ENCODE data around the gene SH3TC1.

Gene SH3TC1

DNA sequence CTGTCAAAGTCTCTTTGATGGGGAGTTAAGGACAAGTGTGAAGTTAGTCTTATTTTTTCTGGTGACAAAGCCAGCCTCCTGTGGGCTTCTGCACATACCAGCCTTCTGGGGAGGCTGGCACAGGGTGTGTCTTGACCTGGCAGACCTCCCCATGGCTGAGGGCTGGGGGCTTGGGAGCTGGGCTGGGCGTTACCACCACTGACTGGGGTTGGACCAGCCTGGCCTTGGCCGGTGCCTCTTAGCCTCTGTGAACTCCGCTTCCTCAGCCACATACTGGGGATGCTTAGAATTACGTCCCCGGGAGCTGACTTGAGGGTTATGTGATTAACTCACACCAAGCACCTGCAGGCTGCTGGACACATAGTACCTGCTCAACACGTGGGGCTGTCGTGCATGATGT lies 14.0 kb downstream of the SH3TC1 start:
- DNase-seq (ENCODE audit: low spot score): no peak
- no peak for FAIRE-seq

- FAIRE-seq (no peak), DNase-seq (ENCODE audit: low spot score) (no peak)
Measured at GRCh38 chr4:8214136-8214535, 15.0 kb downstream of the SH3TC1 start.

- DNase-seq (ENCODE audit: low spot score): peak; percentile 27
- FAIRE-seq: no peak
Measured at GRCh38 chr4:8215001-8215427, 15.9 kb downstream of the SH3TC1 start.

DNA sequence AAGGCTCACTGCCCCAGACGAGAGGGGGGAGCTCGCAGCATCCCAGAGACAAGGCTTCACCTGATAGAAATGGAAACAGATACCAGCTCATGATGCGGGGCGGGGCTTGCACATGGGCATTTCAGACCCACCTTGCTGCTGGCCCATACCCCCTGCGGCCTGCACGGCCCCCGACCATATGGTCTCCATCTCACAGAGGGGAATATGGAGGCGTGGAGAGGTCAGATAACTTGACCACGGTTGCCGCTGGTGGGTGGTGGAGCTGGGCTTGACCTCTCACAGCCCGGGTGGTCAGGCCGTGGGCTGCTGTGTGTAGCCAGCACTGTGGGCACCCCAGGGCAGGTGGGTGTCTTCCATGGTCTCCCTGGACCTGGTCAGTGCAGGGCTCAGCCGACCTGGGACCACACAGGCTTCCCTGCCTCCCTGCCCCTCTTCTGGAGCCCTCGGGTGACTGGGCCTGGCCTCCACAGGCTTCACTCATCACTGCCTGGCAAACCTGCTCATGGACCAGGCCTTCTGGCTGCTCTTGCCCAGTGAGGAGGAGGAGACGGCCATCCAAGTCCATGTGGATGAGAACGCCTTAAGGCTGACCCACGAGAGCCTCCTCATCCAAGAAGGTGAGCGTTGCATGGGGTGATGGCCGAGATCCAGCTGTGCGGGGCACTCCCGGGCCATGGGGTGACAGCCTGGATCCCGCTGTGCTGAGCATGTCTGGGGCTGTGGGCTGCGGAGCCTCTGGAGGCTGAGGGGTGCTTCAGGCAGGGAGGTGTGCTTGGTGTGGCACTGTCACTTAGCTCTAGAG lies 16.8 kb downstream of the SH3TC1 start:
- no peak for FAIRE-seq

GRCh38 chr4:8216443-8217245 lies 17.6 kb downstream of the SH3TC1 start:
- FAIRE-seq (no peak), DNase-seq (ENCODE audit: low spot score) (no peak)

More for the DNA sequence above, 16.8 kb downstream of the SH3TC1 start:
- no peak for DNase-seq (ENCODE audit: low spot score)

GRCh38 chr4:8217246-8217511 lies 18.1 kb downstream of the SH3TC1 start:
- FAIRE-seq (no peak), DNase-seq (ENCODE audit: low spot score) (no peak)

GRCh38 chr4:8217871-8218270 lies 18.8 kb downstream of the SH3TC1 start:
- DNase-seq (ENCODE audit: low spot score) (no peak), FAIRE-seq (no peak)

DNA sequence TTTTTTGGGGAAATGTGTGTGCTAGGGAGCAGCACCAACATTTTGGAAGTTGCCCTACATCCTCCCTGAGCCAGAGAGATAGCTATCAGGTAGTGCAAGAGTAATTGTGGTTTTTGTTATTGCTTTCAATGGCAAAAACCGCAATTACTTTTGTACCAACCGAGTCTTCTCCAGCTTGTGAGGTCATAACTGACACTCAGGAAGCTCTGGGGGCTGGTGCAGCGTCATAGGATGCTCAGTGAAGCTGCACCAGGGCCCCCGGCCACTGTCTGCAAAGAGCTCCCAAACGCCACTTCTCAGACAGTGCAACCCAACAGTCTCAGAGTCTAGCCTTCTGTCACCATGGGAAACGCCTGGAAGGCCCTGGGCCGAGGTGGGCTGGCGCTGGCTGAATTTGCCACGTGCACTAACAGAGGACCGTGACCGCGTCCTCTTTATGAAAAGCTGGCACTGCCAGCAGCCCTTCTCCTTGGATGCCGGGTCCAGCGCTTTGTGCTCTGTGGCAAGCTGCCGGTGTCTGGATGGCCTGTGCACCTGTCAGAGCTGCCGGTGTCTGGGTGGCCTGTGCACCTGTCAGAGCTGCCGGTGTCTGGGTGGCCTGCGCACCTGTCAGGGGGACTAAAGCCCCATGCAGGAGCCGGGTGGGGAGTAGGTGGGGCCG lies 19.4 kb downstream of the SH3TC1 start:
- DNase-seq (ENCODE audit: low spot score) (no peak), FAIRE-seq (no peak)

DNA sequence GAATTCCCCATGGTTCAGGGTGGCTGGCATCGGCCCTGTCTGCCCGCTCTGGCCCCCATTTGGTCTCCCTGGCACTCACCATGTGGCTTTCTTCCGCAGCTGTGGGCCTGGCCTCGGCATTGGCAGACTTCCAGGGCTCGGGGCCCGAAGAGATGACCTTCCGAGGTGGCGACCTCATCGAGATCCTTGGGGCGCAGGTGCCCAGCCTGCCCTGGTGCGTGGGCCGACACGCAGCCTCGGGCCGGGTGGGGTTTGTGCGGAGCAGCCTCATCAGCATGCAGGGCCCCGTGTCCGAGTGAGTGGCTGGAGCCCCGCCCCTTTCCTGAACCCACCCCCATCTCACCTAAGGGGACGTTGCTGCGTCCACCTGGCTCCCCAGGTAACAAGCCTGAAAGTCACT lies 20.1 kb downstream of the SH3TC1 start:
- FAIRE-seq (no peak), DNase-seq (ENCODE audit: low spot score) (no peak)

DNA sequence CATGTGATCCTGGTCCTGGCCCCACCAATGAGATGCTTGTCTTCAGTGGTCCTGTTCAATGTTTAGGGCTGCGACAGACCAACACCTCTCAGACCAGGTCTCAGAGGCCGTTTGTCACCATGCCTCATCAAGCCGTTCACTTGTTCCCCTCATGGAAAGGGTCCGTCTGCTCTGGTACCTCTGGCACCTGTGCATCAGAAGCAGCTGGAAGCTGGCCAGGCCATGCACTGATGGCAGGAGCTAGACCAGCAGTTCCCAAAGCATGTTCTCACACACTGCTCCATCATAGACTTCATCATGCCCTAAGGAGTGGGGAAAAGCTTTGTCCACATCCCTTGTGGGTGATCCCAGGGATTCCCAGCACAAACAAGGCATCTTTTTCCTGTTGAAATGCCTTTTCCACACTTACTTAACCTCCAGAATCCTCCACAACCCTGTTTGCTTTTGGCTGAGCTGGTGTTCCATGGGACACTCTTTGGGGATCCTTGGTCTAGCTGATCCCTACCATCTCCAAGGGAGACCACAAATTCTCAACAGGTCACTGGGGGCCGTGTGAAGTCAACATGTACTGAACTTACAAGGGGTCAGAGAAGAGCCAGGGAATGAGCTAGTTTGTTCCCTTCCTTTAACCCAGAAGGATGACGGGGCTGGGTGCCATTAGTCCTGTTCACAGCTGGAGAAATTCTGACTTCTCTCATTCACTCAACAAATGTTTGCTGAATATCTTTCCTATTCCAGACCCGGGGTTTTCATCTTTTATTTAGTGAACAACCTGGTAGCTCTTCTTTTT lies 21.8 kb downstream of the SH3TC1 start:
- no peak for DNase-seq (ENCODE audit: low spot score)
- no peak for FAIRE-seq

DNA sequence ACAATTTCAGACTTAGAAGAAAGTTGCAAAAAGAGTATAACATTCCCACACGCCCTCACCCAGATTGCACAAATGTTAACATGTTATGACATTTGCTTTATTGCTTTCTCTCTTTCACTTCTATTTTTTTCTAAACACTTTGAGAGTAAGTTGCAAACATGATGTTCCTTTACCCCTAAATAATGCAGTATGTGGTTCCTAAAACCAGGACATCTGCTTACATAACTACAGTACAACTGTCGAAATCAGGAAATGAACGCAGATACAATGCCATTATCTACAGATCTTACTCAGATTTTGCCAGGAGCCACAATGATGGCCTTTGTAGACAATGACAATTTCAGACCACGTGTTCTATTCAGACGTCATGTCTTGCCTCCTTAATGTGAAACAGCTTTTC lies 22.4 kb downstream of the SH3TC1 start:
- FAIRE-seq: no peak
- DNase-seq (ENCODE audit: low spot score): no peak

DNA sequence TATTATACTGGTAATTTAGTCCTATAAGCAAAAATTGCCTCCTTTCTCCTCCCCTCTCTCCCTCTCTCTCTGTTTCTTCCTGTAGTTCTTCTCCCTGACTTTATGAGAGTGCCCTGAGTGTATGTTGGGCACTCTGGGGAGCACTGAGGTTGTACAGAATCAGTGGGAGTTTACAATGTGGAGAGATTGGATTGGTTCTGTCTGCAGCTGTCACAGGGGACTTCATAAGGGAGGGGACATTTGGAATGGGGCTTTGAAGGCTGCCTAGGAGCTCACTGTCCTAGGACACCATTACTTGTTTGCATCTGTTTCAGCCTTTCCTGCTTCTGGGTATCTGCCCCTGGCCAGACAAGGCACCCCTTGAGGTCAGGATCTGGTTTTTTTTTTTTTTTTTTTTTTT lies 22.9 kb downstream of the SH3TC1 start:
- FAIRE-seq (no peak), DNase-seq (ENCODE audit: low spot score) (no peak)

DNA sequence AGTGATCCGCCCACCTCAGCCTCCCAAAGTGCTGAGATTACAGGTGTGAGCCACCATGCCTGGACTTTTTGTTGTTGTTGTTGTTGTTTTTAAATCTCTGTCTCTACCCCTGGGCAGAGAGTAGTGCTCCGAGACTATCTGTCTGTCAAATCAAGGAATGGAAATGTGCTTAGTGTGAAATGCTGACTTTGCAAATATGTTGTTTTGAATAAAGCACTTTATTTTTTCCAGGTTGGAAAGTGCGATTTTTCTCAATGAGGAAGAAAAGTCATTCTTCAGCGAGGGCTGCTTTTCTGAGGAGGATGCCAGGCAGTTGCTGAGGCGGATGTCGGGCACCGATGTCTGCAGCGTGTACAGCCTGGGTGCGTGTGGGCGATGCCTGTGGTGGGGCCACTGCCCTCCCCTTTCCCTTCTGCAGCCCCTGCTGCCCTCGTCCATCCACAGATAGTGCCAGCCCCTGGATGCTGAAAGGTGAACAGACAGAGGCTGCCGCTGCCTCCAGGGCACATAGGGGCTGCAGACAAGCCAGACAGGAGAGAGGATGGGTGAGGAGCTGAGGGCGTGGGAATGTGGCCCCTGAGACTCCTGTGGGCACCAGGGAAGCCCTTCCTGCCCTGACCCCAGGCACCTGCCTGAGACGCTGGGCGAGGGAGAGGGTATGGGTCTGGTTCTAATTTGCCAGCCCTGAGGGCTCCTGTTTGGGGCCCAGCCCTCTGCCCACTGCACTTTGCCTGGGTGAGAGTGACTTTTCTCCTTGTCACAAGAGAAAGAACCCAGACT lies 23.7 kb downstream of the SH3TC1 start:
- DNase-seq (ENCODE audit: low spot score) (no peak), FAIRE-seq (no peak)

GRCh38 chr4:8224267-8224974 lies 25.3 kb downstream of the SH3TC1 start:
- DNase-seq (ENCODE audit: low spot score) (no peak), FAIRE-seq (no peak)

GRCh38 chr4:8224975-8225625 lies 26.0 kb downstream of the SH3TC1 start:
- FAIRE-seq (no peak), DNase-seq (ENCODE audit: low spot score) (no peak)

DNA sequence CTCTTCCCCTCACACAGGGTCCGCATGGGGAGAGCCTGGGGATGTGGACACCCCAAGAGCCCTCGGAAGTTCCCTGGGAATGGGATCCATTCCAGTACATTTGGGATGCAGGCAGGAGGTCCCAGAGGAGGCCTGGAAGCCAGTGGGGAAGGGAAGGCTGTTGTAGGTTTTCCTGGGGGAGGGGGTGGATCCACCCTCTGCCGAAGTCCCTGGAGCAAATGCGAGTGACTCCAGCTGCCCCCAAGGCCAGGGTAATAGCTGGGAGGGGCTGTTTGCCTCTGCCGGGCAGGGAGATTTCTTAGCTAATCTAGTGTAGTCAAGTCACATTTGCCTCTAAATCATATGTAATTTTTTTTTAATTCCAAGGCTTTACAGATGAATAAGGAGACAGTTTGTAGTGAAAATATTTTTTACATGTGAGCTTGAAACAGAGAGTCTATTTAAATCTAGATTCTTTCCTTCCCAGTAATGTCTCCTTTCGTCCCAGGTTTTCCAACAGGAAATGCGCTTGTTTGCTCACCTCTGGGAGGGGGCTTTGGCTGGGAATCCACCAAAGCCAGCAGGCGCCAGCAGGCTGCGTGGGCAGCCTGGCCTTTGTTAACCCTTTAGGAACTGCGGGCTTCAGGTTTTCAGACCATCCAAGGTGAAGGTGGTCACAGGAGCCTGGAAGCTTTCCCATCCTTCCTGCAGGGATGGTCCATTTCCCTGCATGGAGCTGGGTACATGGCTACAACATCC lies 26.8 kb downstream of the SH3TC1 start:
- no peak for DNase-seq (ENCODE audit: low spot score)
- no peak for FAIRE-seq

DNA sequence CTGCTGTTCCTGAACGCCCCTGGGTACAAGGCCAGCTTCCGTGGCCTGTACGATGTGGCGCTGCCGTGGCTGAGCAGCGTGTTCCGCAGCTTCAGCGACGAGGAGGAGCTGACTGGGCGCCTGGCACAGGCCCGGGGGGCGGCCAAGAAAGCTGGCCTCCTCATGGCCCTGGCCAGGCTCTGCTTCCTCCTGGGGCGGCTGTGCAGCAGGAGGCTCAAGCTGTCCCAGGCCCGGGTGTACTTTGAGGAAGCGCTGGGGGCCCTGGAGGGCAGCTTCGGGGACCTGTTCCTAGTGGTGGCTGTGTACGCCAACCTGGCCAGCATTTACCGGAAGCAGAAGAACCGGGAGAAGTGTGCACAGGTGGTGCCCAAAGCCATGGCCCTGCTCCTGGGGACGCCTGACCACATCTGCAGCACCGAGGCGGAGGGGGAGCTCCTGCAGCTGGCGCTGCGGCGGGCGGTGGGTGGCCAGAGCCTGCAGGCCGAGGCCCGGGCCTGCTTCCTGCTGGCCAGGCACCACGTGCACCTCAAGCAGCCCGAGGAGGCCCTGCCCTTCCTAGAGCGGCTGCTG lies 28.2 kb downstream of the SH3TC1 start:
- DNase-seq (ENCODE audit: low spot score) (no peak), FAIRE-seq (no peak)

GRCh38 chr4:8227771-8228318 lies 28.8 kb downstream of the SH3TC1 start:
- no peak for DNase-seq (ENCODE audit: low spot score)
- FAIRE-seq: no peak
